SK-N-SH (cell line): ENCODE results near the gene RBM18. TPM values are rescaled to one million over a fixed set of nuclear protein-coding genes. Genes with fewer than 3 reads are reported as not detected.

Experiments used
- CTCF ChIA-PET: fragments of 300-600, 350-600 bp; formaldehyde crosslinking; extraction: SDS; loops from one replicate; lab custom pipeline; 2021; lab: Yijun Ruan, JAX
- POLR2A ChIA-PET: fragments of 350-600 bp; sonication (Branson Sonifier 250); formaldehyde crosslinking; extraction: SDS; loops from one replicate; lab custom pipeline; 2020; ENCODE audit warnings: antibody characterized with exemption, inconsistent platforms; lab: Yijun Ruan, JAX
- DNase-seq: peaks from one replicate; pipeline ENCODE4 v3.0.0; 2012
- H2AFZ ChIP-seq: fragments of 200-600 bp; sonication (generic); 2 replicates; pipeline ENCODE4 v1.8.1; 2016; ENCODE audit warnings: antibody characterized with exemption, mild to moderate bottlenecking, low read depth
- H3F3A ChIP-seq: fragments of 200-600 bp; sonication (generic); replicated peaks from 2 replicates; pipeline ENCODE3; 2016; ENCODE audit warnings: antibody characterized with exemption, mild to moderate bottlenecking; ENCODE audit not compliant: insufficient read depth
- H3K27ac ChIP-seq, 2 experiments: fragments of 200-500 bp in 1 of 2; fragments of 200-600 bp in 1 of 2; sonication (Bioruptor generic) in 1 of 2; sonication (generic), shearing (Covaris generic) in 1 of 2; 2 replicates each; pipeline versions ENCODE4 v1.5.1 to v1.6.1; 2014 to 2016; ENCODE audit warnings: low read depth in 2 of 2, inconsistent platforms in 1 of 2, low read length in 1 of 2, mild to moderate bottlenecking in 1 of 2, mixed read lengths in 1 of 2
- H3K27me3 ChIP-seq: fragments of 200-600 bp; sonication (generic), shearing (Covaris generic); 2 replicates; pipeline ENCODE4 v1.6.1; 2016; ENCODE audit warnings: mixed run types; ENCODE audit not compliant: insufficient read depth
- H3K36me3 ChIP-seq, 2 experiments: fragments of 200-500 bp in 1 of 2; fragments of 200-600 bp in 1 of 2; sonication (Bioruptor generic) in 1 of 2; sonication (generic) in 1 of 2; replicated peaks in 1 of 2; 2 replicates each; pipeline versions ENCODE3 to v1.5.1; 2014 to 2016; ENCODE audit warnings: low read length in 1 of 2, mild to moderate bottlenecking in 1 of 2; ENCODE audit not compliant: insufficient read depth in 2 of 2, control insufficient read depth in 1 of 2
- H3K4me1 ChIP-seq, 2 experiments: fragments of 200-500 bp in 1 of 2; fragments of 200-600 bp in 1 of 2; sonication (Bioruptor generic) in 1 of 2; sonication (generic), shearing (Covaris generic) in 1 of 2; 2 replicates each; pipeline versions ENCODE4 v1.5.1 to v1.6.1; 2014 to 2016; ENCODE audit warnings: low read depth in 1 of 2, low read length in 1 of 2, mixed run types in 1 of 2; ENCODE audit not compliant: insufficient read depth in 2 of 2, control insufficient read depth in 1 of 2
- H3K4me2 ChIP-seq: fragments of 200-600 bp; sonication (generic), shearing (Covaris generic); 2 replicates; pipeline ENCODE4 v1.6.1; 2017; ENCODE audit warnings: mixed run types
- H3K4me3 ChIP-seq, 2 experiments: fragments of 200-500 bp in 1 of 2; fragments of 200-600 bp in 1 of 2; sonication (Bioruptor generic) in 1 of 2; sonication (generic), shearing (Covaris generic) in 1 of 2; 2 replicates each; pipeline versions ENCODE4 v1.5.1 to v1.8.1; 2014 to 2016; ENCODE audit warnings: low read depth in 2 of 2, inconsistent platforms in 1 of 2, low read length in 1 of 2, mild to moderate bottlenecking in 1 of 2, mixed read lengths in 1 of 2, moderate library complexity in 1 of 2
- H3K79me2 ChIP-seq: fragments of 200-600 bp; sonication (generic); 2 replicates; pipeline ENCODE4 v1.8.1; 2017; ENCODE audit warnings: mild to moderate bottlenecking; ENCODE audit not compliant: insufficient read depth
- H3K9ac ChIP-seq: fragments of 200-600 bp; sonication (generic); 2 replicates; pipeline ENCODE4 v1.6.1; 2017; ENCODE audit warnings: mixed run types
- H3K9me2 ChIP-seq: fragments of 200-600 bp; sonication (generic); 2 replicates; pipeline ENCODE4 v1.6.1; 2017; ENCODE audit warnings: mixed run types
- H3K9me3 ChIP-seq: fragments of 200-600 bp; sonication (generic); 2 replicates; pipeline ENCODE4 v1.6.1; 2017; ENCODE audit warnings: mixed run types, mild to moderate bottlenecking, moderate library complexity
- H4K20me1 ChIP-seq: fragments of 200-600 bp; sonication (generic); 2 replicates; pipeline ENCODE4 v1.6.1; 2017; ENCODE audit warnings: mild to moderate bottlenecking, mixed run types; ENCODE audit not compliant: insufficient read depth
- ELF1 ChIP-seq: IDR thresholded peaks from 2 replicates; pipeline ENCODE4 v1.4.0; 2012
- EP300 ChIP-seq, 2 experiments: IDR thresholded peaks; 2 replicates each; pipeline versions ENCODE4 v1.4.0 to v1.6.1; 2012; ENCODE audit warnings: borderline replicate concordance in 1 of 2, low read depth in 1 of 2, low read length in 1 of 2
- EZH2phosphoT487 ChIP-seq: fragments of 200-600 bp; sonication (generic); IDR thresholded peaks from 2 replicates; pipeline ENCODE4 v1.6.1; 2017; ENCODE audit warnings: low read depth, mixed run types, mild to moderate bottlenecking, antibody characterized with exemption, moderate library complexity, borderline replicate concordance
- FOXJ3 ChIP-seq: sonication (generic); formaldehyde crosslinking; IDR thresholded peaks from 2 replicates; pipeline ENCODE4 v1.5.1; 2020; ENCODE audit warnings: mild to moderate bottlenecking, missing genetic modification reagents
- JUND ChIP-seq: IDR thresholded peaks from 2 replicates; pipeline ENCODE4 v1.4.0; 2012
- MAX ChIP-seq: IDR thresholded peaks from 2 replicates; pipeline ENCODE4 v1.4.0; 2012; ENCODE audit warnings: low read depth
- MEF2A ChIP-seq: IDR thresholded peaks from 2 replicates; pipeline ENCODE4 v1.4.0; 2012; ENCODE audit warnings: low read depth, borderline replicate concordance
- MXI1 ChIP-seq: IDR thresholded peaks from 2 replicates; pipeline ENCODE4 v1.6.1; 2012; ENCODE audit warnings: mild to moderate bottlenecking, low read depth, low read length, improper control_type of control experiment
- NFIC ChIP-seq: IDR thresholded peaks from 2 replicates; pipeline ENCODE4 v1.4.0; 2012; ENCODE audit warnings: borderline replicate concordance
- POLR2AphosphoS5 ChIP-seq: IDR thresholded peaks from 2 replicates; pipeline ENCODE4 v1.6.1; 2012; ENCODE audit warnings: low read depth, low read length
- RAD21 ChIP-seq: IDR thresholded peaks from 2 replicates; pipeline ENCODE4 v1.6.1; 2012; ENCODE audit warnings: mild to moderate bottlenecking, low read length
- REST ChIP-seq: IDR thresholded peaks from 2 replicates; pipeline ENCODE4 v1.6.1; 2012; ENCODE audit warnings: mild to moderate bottlenecking, low read depth, low read length, moderate library complexity
- SIN3A ChIP-seq: IDR thresholded peaks from 2 replicates; pipeline ENCODE4 v1.6.1; 2012; ENCODE audit warnings: low read depth, mild to moderate bottlenecking, low read length, moderate library complexity, borderline replicate concordance
- SMC3 ChIP-seq: IDR thresholded peaks from 2 replicates; pipeline ENCODE4 v1.6.1; 2012; ENCODE audit warnings: low read depth, low read length, improper control_type of control experiment
- TEAD4 ChIP-seq: IDR thresholded peaks from 2 replicates; pipeline ENCODE4 v1.4.0; 2012; ENCODE audit warnings: mild to moderate bottlenecking, borderline replicate concordance; ENCODE audit not compliant: insufficient read depth
- YY1 ChIP-seq: IDR thresholded peaks from 2 replicates; pipeline ENCODE4 v1.4.0; 2012; ENCODE audit warnings: low read depth, mild to moderate bottlenecking
- WGBS: methylation state at CpG from one replicate; pipeline ENCODE4 v1.1.6; 2017; ENCODE audit warnings: low lambda C conversion rate; 5-methylcytosine and 5-hydroxymethylcytosine counted together
- polyA plus RNA-seq, 3 experiments: library from polyadenylated mRNA; depleted of rRNA; stranded (reverse); fragments of >200 nt; gene quantifications; 2 replicates each; pipeline ENCODE4 v1.2.3, GENCODE V29; 2012
- TF ChIP-seq, protein P1 (sequence below): fragments of 150-350 bp; IDR thresholded peaks from 2 replicates; pipeline ENCODE4 v1.6.1; 2017; ENCODE audit warnings: antibody characterized with exemption, low read length, low read depth, borderline replicate concordance
- TF ChIP-seq, protein P2 (sequence below): fragments of 200-600 bp; sonication (generic); IDR thresholded peaks from 2 replicates; pipeline ENCODE4 v1.6.1; 2017; ENCODE audit warnings: antibody characterized with exemption, mild to moderate bottlenecking, moderate library complexity

RBM18 gene
- polyA plus RNA-seq, 1 of the 3 experiments (the other 2 are of a cell fraction): 8.2 TPM

- no peaks in the 10 kb centered on the region for H3K79me2 ChIP-seq
- H3K4me1 ChIP-seq: peaks cover 0 to 10% of the 10 kb centered on the region in 2 experiments; a peak in 1 of 4 replicates
- H4K20me1 ChIP-seq: no peaks in the 10 kb centered on the region
- CTCF ChIA-PET: interaction anchor here (0.8 kb wide), 1 partner anchor 103 kb away, joined by 3 read pairs; no protein-coding TSS in a partner anchor
- H3F3A ChIP-seq: no peaks in the 10 kb centered on the region
- no peak overlapping the region for H3K9ac ChIP-seq
- H3K27me3 ChIP-seq: peaks cover 4% of the 10 kb centered on the region; the same call in 1 of the 2 replicates
- no peak for DNase-seq
- H3K4me3 ChIP-seq: no peak overlapping the region
- POLR2A ChIA-PET: no interaction called here
- TF ChIP-seq, protein P1, sequence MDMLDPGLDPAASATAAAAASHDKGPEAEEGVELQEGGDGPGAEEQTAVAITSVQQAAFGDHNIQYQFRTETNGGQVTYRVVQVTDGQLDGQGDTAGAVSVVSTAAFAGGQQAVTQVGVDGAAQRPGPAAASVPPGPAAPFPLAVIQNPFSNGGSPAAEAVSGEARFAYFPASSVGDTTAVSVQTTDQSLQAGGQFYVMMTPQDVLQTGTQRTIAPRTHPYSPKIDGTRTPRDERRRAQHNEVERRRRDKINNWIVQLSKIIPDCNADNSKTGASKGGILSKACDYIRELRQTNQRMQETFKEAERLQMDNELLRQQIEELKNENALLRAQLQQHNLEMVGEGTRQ: no peak
- TF ChIP-seq RAD21 (no peak), POLR2AphosphoS5 (no peak), NFIC (no peak), SMC3 (no peak), FOXJ3 (CRISPR knock-in tag) (no peak), MAX (no peak), ELF1 (no peak), TEAD4 (no peak), EP300 (IDR thresholded peaks at IDR 0.05; ENCODE audit: borderline replicate concordance in 1 of 2, low read depth in 1 of 2, low read length in 1 of 2) (no peak), MEF2A (no peak), SIN3A (no peak), MXI1 (no peak), EZH2phosphoT487 (no peak), REST (no peak), YY1 (no peak), JUND (no peak)
- TF ChIP-seq, protein P2, sequence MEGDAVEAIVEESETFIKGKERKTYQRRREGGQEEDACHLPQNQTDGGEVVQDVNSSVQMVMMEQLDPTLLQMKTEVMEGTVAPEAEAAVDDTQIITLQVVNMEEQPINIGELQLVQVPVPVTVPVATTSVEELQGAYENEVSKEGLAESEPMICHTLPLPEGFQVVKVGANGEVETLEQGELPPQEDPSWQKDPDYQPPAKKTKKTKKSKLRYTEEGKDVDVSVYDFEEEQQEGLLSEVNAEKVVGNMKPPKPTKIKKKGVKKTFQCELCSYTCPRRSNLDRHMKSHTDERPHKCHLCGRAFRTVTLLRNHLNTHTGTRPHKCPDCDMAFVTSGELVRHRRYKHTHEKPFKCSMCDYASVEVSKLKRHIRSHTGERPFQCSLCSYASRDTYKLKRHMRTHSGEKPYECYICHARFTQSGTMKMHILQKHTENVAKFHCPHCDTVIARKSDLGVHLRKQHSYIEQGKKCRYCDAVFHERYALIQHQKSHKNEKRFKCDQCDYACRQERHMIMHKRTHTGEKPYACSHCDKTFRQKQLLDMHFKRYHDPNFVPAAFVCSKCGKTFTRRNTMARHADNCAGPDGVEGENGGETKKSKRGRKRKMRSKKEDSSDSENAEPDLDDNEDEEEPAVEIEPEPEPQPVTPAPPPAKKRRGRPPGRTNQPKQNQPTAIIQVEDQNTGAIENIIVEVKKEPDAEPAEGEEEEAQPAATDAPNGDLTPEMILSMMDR: no peak
- no peaks in the 10 kb centered on the region for H3K9me3 ChIP-seq
- H3K27ac ChIP-seq: no peak overlapping the region
- H3K4me2 ChIP-seq: no peak overlapping the region
- H3K36me3 ChIP-seq: no peaks in the 10 kb centered on the region
- 86% methylated on average over 3 of the region's 3 CpGs for WGBS
- H3K9me2 ChIP-seq: no peaks in the 10 kb centered on the region
- H2AFZ ChIP-seq: no peak overlapping the region
Measured at GRCh38 chr9:122202111-122202510, 62.5 kb downstream of the RBM18 start.
